D721Med (cell line): ENCODE measurements around the gene STMND1.

Source experiments
- DNase-seq: peaks from one replicate; pipeline ENCODE4 v3.0.0; 2011; ENCODE audit warnings: low spot score; ENCODE audit not compliant: insufficient read length
- FAIRE-seq: peaks from 2 replicates; lab custom pipeline; 2011; peaks lifted over from hg19 to GRCh38; lab: Jason Lieb, UNC
- CTCF ChIP-seq: IDR thresholded peaks from 2 replicates; pipeline ENCODE4 v1.5.1; 2012; ENCODE audit warnings: mild to moderate bottlenecking, control low read depth; ENCODE audit not compliant: insufficient read depth; ENCODE audit errors: missing control alignments

Gene STMND1

GRCh38 chr6:17115251-17116116 lies 13.6 kb downstream of the STMND1 start:
- DNase-seq (no peak), FAIRE-seq (no peak)
- no peak for TF ChIP-seq CTCF

- DNase-seq (no peak), FAIRE-seq (no peak)
- no peak for TF ChIP-seq CTCF
Measured at GRCh38 chr6:17116117-17116440, 14.2 kb downstream of the STMND1 start.

- no peak for TF ChIP-seq CTCF
- no peak for FAIRE-seq
Measured at GRCh38 chr6:17120019-17120418, 18.2 kb downstream of the STMND1 start.

GRCh38 chr6:17125407-17125806 lies 23.6 kb downstream of the STMND1 start:
- FAIRE-seq (no peak), DNase-seq (no peak)
- no peak for TF ChIP-seq CTCF

More at GRCh38 chr6:17120019-17120418, 18.2 kb downstream of the STMND1 start:
- DNase-seq, result no peak

GRCh38 chr6:17130786-17131185 lies 28.9 kb downstream of the STMND1 start:
- DNase-seq, result no peak
- FAIRE-seq, result no peak

GRCh38 chr6:17132967-17133366 lies 31.1 kb downstream of the STMND1 start:
- DNase-seq (no peak), FAIRE-seq (no peak)
- no peak for TF ChIP-seq CTCF

More at GRCh38 chr6:17130786-17131185, 28.9 kb downstream of the STMND1 start:
- TF ChIP-seq CTCF, result no peak

GRCh38 chr6:17138033-17138432 lies 36.2 kb downstream of the STMND1 start:
- DNase-seq (no peak), FAIRE-seq (no peak)
- no peak for TF ChIP-seq CTCF
